Measurements from ENCODE around the gene AAK1. TPM values are rescaled to one million over a fixed set of nuclear protein-coding genes. Genes with fewer than 3 reads are reported as not detected.
A peak's percentile ranks its signal among the peaks of the same experiment; 100 is the strongest.

AAK1 gene
- polyA plus RNA-seq, 1 of the 3 experiments (the other 2 are of a cell fraction): 13.4 TPM

DNA sequence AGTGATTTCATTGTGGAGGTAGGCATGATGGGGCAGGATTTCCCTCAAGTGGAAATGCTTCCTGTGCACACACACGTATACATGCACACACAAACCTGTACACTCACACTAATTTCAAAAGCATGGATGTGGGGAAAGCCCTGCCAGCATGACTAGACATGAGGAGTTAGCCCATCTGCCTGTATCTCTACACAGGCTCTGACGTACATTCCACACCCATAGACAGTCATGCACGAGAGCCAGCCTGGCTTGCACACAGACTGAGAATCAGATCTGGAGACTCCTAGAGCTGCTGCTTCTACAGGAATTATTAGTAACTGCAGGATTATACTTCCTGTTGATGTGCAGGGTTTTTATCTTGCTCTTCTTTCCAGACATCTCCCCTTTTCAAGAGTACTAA lies 179.0 kb downstream of the AAK1 start (continued):
- TF ChIP-seq FOSL2 (IDR thresholded peaks at IDR 0.05; ENCODE audit: borderline replicate concordance, low read depth): no peak

DNA sequence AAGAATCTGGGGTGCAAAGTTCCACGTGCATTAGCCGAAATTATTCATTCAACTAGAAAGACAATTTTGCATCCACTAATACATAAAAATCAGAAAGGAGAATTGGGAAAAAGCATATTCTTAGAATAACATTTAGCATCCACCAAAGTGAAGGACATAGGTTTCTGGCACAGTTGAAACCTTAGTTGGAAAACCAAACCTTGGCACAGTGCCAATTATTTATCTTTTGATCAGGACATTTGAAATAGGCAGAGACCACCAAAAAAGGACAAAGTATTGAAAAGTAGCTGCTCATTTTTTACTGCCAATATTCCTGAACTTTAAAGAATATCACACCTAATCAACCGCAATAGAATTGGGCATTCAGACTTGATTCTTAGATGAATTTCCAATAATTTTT lies 180.8 kb downstream of the AAK1 start:
- H3K27me3 ChIP-seq (ENCODE audit: insufficient read depth): no peaks in the 10 kb centered on the region
- H3K4me2 ChIP-seq: no peak overlapping the region
- no peak for DNase-seq
- ChIA-PET POLR2A (no interaction called here), CTCF (interaction anchor here (1.2 to 1.8 kb wide), 2 partner anchors 9 to 11 kb away, joined by 3 to 8 read pairs; no protein-coding TSS in a partner anchor)
- no peaks in the 10 kb centered on the region for H3K9me2 ChIP-seq
- H3K9me3 ChIP-seq: no peaks in the 10 kb centered on the region
- H3K4me1 ChIP-seq (ENCODE audit: control insufficient read depth in 1 of 2, insufficient read depth in 2 of 2, low read depth in 1 of 2, low read length in 1 of 2): no peaks in the 10 kb centered on the region; a peak in 1 of 4 replicates
- 95% methylated on average over 3 of the region's 3 CpGs for WGBS (ENCODE audit: low lambda C conversion rate)
- no peaks in the 10 kb centered on the region for H3K79me2 ChIP-seq (ENCODE audit: insufficient read depth)
- H3K27ac ChIP-seq (ENCODE audit: low read depth in 2 of 2, low read length in 1 of 2): no peak overlapping the region
- no peaks in the 10 kb centered on the region for H3F3A ChIP-seq (replicated peaks; ENCODE audit: insufficient read depth)
- H4K20me1 ChIP-seq (ENCODE audit: insufficient read depth): no peaks in the 10 kb centered on the region
- H3K9ac ChIP-seq: no peak overlapping the region
- H2AFZ ChIP-seq (ENCODE audit: low read depth): no peak overlapping the region
- H3K36me3 ChIP-seq (replicated peaks in 1 of 2; ENCODE audit: control insufficient read depth in 1 of 2, insufficient read depth in 2 of 2, low read length in 1 of 2): peaks cover 23 to 35% of the 10 kb centered on the region in 2 experiments
- TF ChIP-seq NFIC (IDR thresholded peaks at IDR 0.05; ENCODE audit: borderline replicate concordance) (peak; percentile 78), EZH2phosphoT487 (IDR thresholded peaks at IDR 0.05; ENCODE audit: borderline replicate concordance, low read depth) (no peak)
- no peak overlapping the region for H3K4me3 ChIP-seq (ENCODE audit: low read depth in 2 of 2, low read length in 1 of 2)

DNA sequence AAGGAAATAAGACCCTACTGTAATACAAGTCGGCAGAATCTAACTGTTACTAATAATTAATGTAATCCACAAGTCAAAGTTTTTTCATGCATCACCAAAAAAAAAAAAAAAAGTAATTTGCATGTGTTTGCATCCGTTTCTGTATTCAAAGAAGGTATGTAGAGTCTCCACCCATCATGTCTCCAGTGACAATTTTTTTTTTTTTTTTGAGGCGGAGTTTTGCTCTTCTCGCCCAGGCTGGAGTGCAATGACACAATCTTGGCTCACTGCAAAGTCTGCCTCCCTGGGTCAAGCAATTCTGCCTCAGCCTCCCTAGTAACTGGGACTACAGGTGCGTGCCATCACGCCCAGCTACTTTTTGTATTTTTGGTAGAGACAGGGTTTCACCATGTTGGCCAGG lies 182.1 kb downstream of the AAK1 start:
- POLR2A ChIA-PET: no interaction called here
- Histone ChIP-seq H3K9ac (no peak overlapping the region), H3K79me2 (ENCODE audit: insufficient read depth) (no peaks in the 10 kb centered on the region), H3K27me3 (ENCODE audit: insufficient read depth) (no peaks in the 10 kb centered on the region), H3F3A (replicated peaks; ENCODE audit: insufficient read depth) (no peaks in the 10 kb centered on the region), H4K20me1 (ENCODE audit: insufficient read depth) (no peaks in the 10 kb centered on the region), H3K4me3 (ENCODE audit: low read depth in 2 of 2, low read length in 1 of 2) (no peak overlapping the region), H3K36me3 (replicated peaks in 1 of 2; ENCODE audit: control insufficient read depth in 1 of 2, insufficient read depth in 2 of 2, low read length in 1 of 2) (peaks cover 21 to 33% of the 10 kb centered on the region in 2 experiments), H3K4me1 (ENCODE audit: control insufficient read depth in 1 of 2, insufficient read depth in 2 of 2, low read depth in 1 of 2, low read length in 1 of 2) (no peaks in the 10 kb centered on the region; a peak in 1 of 4 replicates), H3K4me2 (no peak overlapping the region), H3K27ac (ENCODE audit: low read depth in 2 of 2, low read length in 1 of 2) (no peak overlapping the region), H3K9me2 (no peaks in the 10 kb centered on the region), H3K9me3 (no peaks in the 10 kb centered on the region), H2AFZ (ENCODE audit: low read depth) (no peak overlapping the region)
- WGBS (ENCODE audit: low lambda C conversion rate): 95% methylated on average over 6 of the region's 6 CpGs
- DNase-seq: no peak
- CTCF ChIA-PET: no interaction called here
- TF ChIP-seq CHD2 (IDR thresholded peaks at IDR 0.05; ENCODE audit: low read length, partially characterized antibody): no peak
- TF ChIP-seq SIN3A (IDR thresholded peaks at IDR 0.05; ENCODE audit: borderline replicate concordance, low read depth, low read length): no peak
- TF ChIP-seq NRF1 (IDR thresholded peaks at IDR 0.05; ENCODE audit: low read depth, low read length): no peak
- TF ChIP-seq, protein P1, sequence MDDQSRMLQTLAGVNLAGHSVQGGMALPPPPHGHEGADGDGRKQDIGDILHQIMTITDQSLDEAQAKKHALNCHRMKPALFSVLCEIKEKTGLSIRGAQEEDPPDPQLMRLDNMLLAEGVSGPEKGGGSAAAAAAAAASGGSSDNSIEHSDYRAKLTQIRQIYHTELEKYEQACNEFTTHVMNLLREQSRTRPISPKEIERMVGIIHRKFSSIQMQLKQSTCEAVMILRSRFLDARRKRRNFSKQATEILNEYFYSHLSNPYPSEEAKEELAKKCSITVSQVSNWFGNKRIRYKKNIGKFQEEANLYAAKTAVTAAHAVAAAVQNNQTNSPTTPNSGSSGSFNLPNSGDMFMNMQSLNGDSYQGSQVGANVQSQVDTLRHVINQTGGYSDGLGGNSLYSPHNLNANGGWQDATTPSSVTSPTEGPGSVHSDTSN (IDR thresholded peaks at IDR 0.05): no peak
- TF ChIP-seq GABPA (IDR thresholded peaks at IDR 0.05; ENCODE audit: low read depth): no peak
- TF ChIP-seq, protein P2, sequence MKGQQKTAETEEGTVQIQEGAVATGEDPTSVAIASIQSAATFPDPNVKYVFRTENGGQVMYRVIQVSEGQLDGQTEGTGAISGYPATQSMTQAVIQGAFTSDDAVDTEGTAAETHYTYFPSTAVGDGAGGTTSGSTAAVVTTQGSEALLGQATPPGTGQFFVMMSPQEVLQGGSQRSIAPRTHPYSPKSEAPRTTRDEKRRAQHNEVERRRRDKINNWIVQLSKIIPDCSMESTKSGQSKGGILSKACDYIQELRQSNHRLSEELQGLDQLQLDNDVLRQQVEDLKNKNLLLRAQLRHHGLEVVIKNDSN (IDR thresholded peaks at IDR 0.05; ENCODE audit: borderline replicate concordance, low read depth): no peak
- TF ChIP-seq, protein P3, sequence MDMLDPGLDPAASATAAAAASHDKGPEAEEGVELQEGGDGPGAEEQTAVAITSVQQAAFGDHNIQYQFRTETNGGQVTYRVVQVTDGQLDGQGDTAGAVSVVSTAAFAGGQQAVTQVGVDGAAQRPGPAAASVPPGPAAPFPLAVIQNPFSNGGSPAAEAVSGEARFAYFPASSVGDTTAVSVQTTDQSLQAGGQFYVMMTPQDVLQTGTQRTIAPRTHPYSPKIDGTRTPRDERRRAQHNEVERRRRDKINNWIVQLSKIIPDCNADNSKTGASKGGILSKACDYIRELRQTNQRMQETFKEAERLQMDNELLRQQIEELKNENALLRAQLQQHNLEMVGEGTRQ (IDR thresholded peaks at IDR 0.05; ENCODE audit: borderline replicate concordance, low read depth, low read length): no peak
- TF ChIP-seq RAD21 (IDR thresholded peaks at IDR 0.05; ENCODE audit: low read length): no peak
- TF ChIP-seq YY1 (IDR thresholded peaks at IDR 0.05; ENCODE audit: low read depth): no peak
- TF ChIP-seq RFX5 (IDR thresholded peaks at IDR 0.05; ENCODE audit: low read length): no peak
- TF ChIP-seq ELF1 (IDR thresholded peaks at IDR 0.05): no peak
- no peak for TF ChIP-seq FOXM1 (IDR thresholded peaks at IDR 0.05; ENCODE audit: low read depth)
- no peak for TF ChIP-seq TAF1 (IDR thresholded peaks at IDR 0.05; ENCODE audit: borderline replicate concordance, low read depth, low read length)
- no peak for TF ChIP-seq SMC3 (IDR thresholded peaks at IDR 0.05; ENCODE audit: low read depth, low read length)
- TF ChIP-seq TCF12 (IDR thresholded peaks at IDR 0.05): no peak
- TF ChIP-seq, protein P4, sequence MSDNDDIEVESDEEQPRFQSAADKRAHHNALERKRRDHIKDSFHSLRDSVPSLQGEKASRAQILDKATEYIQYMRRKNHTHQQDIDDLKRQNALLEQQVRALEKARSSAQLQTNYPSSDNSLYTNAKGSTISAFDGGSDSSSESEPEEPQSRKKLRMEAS (IDR thresholded peaks at IDR 0.05; ENCODE audit: low read depth): no peak
- no peak for TF ChIP-seq MEF2A (IDR thresholded peaks at IDR 0.05; ENCODE audit: borderline replicate concordance, low read depth)
- TF ChIP-seq, protein P5, sequence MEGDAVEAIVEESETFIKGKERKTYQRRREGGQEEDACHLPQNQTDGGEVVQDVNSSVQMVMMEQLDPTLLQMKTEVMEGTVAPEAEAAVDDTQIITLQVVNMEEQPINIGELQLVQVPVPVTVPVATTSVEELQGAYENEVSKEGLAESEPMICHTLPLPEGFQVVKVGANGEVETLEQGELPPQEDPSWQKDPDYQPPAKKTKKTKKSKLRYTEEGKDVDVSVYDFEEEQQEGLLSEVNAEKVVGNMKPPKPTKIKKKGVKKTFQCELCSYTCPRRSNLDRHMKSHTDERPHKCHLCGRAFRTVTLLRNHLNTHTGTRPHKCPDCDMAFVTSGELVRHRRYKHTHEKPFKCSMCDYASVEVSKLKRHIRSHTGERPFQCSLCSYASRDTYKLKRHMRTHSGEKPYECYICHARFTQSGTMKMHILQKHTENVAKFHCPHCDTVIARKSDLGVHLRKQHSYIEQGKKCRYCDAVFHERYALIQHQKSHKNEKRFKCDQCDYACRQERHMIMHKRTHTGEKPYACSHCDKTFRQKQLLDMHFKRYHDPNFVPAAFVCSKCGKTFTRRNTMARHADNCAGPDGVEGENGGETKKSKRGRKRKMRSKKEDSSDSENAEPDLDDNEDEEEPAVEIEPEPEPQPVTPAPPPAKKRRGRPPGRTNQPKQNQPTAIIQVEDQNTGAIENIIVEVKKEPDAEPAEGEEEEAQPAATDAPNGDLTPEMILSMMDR (IDR thresholded peaks at IDR 0.05): no peak
- TF ChIP-seq JUND (IDR thresholded peaks at IDR 0.05): no peak
- no peak for TF ChIP-seq RCOR1 (IDR thresholded peaks at IDR 0.05; ENCODE audit: low read length)
